ENCODE data around the gene PTPRG.

PTPRG gene

DNA sequence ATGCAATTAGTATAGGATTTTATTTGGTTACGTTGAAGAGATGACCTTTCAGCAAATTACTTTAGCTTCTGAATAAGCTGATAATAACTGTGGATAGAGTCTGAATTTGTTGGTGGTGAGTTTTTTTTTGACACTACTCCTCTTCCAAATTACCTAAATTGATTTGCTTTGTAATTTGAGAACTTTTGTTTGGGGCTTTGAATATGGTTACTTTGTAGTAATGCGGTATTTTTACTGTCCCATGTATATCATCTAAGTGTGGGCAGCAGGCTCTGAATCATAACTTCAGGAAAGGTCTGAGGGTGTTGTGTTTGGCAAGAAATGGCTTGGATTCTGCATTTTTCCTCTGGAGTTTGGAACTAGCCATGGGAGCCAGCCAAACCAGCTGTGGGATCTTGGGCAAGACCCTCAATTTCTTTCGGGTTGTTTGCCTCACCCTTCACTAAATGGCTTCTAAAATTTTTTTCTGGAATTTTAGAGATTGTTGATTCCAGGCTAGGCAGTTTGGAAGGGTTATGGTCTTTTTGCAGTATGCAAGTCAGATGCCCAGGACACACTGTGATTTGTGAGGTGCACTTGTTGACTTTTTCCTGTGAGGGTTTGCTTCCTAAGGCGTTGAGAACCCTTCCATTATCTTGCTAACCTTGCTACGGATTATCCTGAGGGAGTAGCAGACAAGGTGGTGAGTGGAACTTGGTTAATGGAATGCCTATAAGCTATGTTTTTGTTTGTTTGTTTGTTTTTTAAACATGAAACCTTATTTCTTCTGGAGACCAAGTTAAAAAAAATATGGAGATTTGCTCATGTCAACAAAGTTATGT is 10.4 kb downstream of the PTPRG start:
- no peaks in the 10 kb centered on the region for H3K36me3 Mint-ChIP-seq (ENCODE audit: low read depth)
- H3K27me3 Mint-ChIP-seq, result no peaks in the 10 kb centered on the region
- H3K9me3 Mint-ChIP-seq, result peaks cover 4% of the 10 kb centered on the region
- H3K4me1 Mint-ChIP-seq (ENCODE audit: low read depth), result no peaks in the 10 kb centered on the region
- H3K4me3 Mint-ChIP-seq, result no peak overlapping the region
- no peak overlapping the region for H3K27ac Mint-ChIP-seq

DNA sequence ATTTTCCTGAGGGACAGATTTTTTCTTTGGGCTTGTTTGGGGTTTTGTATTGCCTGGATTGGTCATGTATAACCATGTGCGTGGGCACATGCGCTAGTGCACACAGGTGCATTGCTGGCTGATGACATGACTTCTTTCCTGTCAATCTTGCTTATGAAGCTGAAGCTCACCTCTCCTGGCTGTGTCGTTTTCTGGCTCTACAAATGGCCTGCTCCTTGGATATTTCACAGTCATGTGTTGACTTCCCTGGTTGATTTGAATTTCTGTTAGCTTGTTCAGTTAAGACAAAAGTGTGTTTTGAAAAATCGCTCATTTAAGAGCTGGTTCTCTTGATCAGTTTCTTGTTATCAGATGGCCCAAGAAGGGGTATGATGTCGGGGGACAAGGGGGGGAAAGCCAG is 11.5 kb downstream of the PTPRG start:
- Mint-ChIP-seq H3K36me3 (ENCODE audit: low read depth) (no peaks in the 10 kb centered on the region), H3K4me3 (no peak overlapping the region), H3K27me3 (no peaks in the 10 kb centered on the region), H3K9me3 (peaks cover 4% of the 10 kb centered on the region), H3K27ac (no peak overlapping the region), H3K4me1 (ENCODE audit: low read depth) (no peaks in the 10 kb centered on the region)

DNA sequence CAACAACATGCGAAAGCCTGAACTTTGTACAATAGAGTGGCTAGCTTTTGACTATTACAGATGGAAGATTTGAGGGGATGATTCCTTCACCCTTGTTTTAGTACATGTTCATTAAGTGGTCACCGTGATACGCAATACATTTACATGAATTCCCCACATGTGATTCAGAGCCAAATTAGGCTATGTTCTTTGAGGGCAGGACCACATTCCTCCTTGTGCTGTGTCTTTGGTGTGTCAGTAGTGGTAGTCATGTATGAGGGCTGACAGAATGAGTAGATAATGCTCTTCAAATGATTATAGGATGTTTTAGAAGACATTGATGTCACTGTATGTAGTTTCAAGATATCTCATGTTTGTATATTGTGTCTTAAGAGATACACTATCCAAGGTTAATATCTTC is 12.1 kb downstream of the PTPRG start:
- H3K4me3 Mint-ChIP-seq, result no peak overlapping the region
- no peak overlapping the region for H3K27ac Mint-ChIP-seq
- peaks cover 4% of the 10 kb centered on the region for H3K9me3 Mint-ChIP-seq
- no peaks in the 10 kb centered on the region for H3K36me3 Mint-ChIP-seq (ENCODE audit: low read depth)
- H3K27me3 Mint-ChIP-seq, result no peaks in the 10 kb centered on the region
- H3K4me1 Mint-ChIP-seq (ENCODE audit: low read depth), result no peaks in the 10 kb centered on the region

DNA sequence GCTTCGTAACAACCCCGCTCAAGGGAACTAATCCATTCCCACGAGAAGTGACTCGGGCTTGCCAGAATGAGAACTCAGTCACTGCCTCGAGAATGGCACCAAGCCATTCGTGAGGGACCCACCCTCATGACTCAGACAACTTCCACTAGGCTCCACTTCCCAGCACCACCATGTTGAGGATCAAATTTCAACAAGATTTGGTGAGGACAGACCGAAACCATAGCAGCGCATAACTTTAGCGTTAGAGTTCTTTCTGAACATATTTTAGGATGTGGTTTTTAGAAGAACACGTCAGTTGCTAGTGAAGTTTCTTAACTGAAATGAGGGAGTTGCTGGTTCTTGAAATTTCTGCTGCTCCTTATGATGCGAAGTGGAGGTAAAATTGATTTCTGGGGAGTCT is 13.5 kb downstream of the PTPRG start:
- H3K4me1 Mint-ChIP-seq (ENCODE audit: low read depth), result no peaks in the 10 kb centered on the region

DNA sequence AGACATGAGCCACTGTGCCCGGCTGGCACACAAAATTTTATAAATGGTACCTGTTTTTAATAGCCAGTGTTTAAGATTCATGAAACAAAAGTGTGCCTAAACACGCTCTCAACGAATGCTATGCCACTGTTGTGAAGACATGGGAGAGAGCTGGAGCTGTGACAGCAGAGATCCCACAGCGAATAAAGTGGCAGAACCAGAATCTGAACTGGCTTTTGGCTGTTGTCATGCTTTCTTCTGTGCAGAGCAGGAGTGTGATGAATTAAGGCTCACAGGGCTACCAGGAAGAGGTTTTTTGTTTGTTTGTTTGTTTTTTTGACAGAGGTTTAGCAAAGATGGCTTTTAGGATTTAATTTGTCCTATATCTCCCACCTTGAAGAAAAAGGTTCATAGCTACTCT is 14.5 kb downstream of the PTPRG start:
- Mint-ChIP-seq H3K4me1 (ENCODE audit: low read depth) (no peaks in the 10 kb centered on the region), H3K27ac (no peak overlapping the region), H3K9me3 (peaks cover 4% of the 10 kb centered on the region), H3K36me3 (ENCODE audit: low read depth) (no peaks in the 10 kb centered on the region), H3K27me3 (no peaks in the 10 kb centered on the region), H3K4me3 (no peak overlapping the region)

More for the DNA sequence above, 13.5 kb downstream of the PTPRG start:
- no peaks in the 10 kb centered on the region for H3K36me3 Mint-ChIP-seq (ENCODE audit: low read depth)
- H3K4me3 Mint-ChIP-seq, result no peak overlapping the region
- peaks cover 4% of the 10 kb centered on the region for H3K9me3 Mint-ChIP-seq
- no peaks in the 10 kb centered on the region for H3K27me3 Mint-ChIP-seq
- no peak overlapping the region for H3K27ac Mint-ChIP-seq

DNA sequence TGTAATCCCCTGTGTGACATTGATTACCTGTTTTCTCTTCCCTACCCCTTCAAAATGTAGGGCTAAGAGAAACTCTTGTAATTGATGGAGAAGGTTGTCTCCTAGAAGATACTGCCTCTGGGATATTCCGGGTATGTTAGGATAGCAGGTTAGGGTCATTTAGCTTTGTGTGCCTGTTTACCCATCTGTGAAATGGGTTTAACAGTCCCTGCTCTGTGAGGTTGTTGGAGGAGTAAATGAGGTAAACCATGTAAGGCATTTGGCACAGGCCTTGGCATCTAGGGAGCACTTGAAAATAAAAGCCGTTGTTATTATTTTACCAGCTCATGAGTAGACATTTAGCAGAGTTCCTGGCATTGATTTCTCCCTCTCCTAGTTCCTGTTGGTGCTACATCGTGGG is 16.4 kb downstream of the PTPRG start:
- no peaks in the 10 kb centered on the region for H3K36me3 Mint-ChIP-seq (ENCODE audit: low read depth)
- H3K27me3 Mint-ChIP-seq, result no peaks in the 10 kb centered on the region
- no peak overlapping the region for H3K4me3 Mint-ChIP-seq
- peaks cover 3% of the 10 kb centered on the region for H3K9me3 Mint-ChIP-seq
- no peak overlapping the region for H3K27ac Mint-ChIP-seq
- no peaks in the 10 kb centered on the region for H3K4me1 Mint-ChIP-seq (ENCODE audit: low read depth)

DNA sequence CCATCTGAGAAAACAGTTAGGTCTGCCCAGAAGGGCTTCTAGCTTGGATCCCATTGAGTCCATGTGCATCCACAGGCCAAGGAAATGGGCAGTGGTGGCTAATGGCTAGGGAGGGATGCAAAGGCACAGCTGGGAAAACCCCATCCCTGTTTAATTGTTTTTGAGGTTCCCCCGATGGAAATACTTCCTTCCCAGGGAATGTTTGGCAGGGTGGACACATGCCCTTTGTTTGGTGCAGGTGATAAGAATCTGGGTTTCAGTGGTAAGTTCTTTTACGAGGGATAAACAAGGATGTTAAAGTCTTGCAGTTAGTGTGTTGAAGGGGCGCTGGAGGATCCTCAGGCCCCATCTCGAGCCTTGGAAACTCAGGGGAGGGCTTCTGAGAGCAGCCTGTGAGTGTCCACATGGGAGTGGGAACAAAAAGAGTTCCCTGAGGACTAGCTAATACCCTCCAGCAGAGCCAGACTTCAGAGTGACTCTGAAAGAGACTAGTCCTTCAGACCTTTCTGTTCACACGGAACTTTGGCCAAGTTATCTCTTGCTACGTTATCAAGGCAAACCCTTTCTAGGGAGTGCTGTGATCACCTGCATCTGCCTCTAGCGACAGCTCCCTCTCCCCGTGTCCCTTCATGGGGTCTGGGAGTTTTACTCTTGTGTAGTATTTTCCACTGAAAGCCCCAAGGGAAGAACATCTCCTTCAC is 17.4 kb downstream of the PTPRG start:
- no peak overlapping the region for H3K27ac Mint-ChIP-seq
- no peaks in the 10 kb centered on the region for H3K27me3 Mint-ChIP-seq
- H3K9me3 Mint-ChIP-seq, result no peaks in the 10 kb centered on the region
- H3K4me3 Mint-ChIP-seq, result no peak overlapping the region
- no peaks in the 10 kb centered on the region for H3K4me1 Mint-ChIP-seq (ENCODE audit: low read depth)
- no peaks in the 10 kb centered on the region for H3K36me3 Mint-ChIP-seq (ENCODE audit: low read depth)

DNA sequence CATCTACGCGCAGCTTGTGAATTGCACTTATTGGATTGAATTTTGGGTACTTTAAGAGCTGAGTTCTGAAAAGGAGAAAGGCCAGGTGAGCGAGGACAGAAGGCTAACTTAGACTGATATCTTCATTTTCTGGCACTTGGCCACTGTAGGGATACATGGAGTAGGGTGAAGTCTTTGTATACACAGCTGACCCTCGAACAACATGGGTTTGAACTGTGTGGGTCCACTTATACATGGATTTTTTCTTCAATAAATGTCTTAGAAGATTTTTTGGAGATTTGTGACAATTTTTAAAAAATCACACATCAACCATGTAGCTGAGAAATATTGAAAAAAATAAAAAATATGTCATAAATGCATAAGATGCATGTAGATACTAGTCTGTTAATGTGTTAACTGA is 18.3 kb downstream of the PTPRG start:
- Mint-ChIP-seq H3K4me1 (ENCODE audit: low read depth) (no peaks in the 10 kb centered on the region), H3K4me3 (no peak overlapping the region), H3K27ac (no peak overlapping the region), H3K27me3 (no peaks in the 10 kb centered on the region), H3K36me3 (ENCODE audit: low read depth) (no peaks in the 10 kb centered on the region), H3K9me3 (no peaks in the 10 kb centered on the region)

DNA sequence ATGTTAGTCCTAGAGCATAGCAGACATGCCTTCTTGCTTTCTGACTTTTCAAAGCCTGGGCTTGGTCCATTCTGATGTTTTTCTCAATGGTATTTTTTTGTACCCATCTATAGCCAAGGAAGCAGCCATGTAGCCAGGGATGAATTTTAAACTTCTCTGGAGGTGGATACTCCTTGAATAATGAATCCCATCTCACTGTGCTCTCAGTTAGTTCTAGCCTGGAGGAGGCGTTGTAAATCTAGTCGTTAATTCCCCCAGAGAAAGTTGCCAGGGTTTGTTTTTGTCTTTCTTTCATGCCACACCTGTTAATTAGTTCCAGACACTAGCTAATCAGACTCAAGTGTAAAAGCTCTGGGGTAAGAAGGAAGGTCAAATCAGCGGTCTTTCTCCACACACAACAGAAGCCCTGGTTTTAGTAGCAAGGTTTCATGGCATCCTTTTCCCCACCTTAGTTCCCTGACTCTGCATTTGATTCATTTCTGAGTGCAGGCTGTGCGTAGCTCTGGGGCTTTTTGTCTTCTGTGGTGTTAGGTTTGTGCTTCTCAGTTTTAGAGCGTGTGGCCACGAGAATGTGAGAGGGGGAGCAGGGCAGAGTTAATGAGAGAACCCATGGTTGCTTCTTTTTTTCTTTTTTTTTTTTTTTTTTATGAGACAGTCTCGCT is 19.7 kb downstream of the PTPRG start:
- H3K27ac Mint-ChIP-seq, result no peak overlapping the region
- no peaks in the 10 kb centered on the region for H3K4me1 Mint-ChIP-seq (ENCODE audit: low read depth)
- H3K36me3 Mint-ChIP-seq (ENCODE audit: low read depth), result no peaks in the 10 kb centered on the region
- no peak overlapping the region for H3K4me3 Mint-ChIP-seq
- H3K9me3 Mint-ChIP-seq, result no peaks in the 10 kb centered on the region
- H3K27me3 Mint-ChIP-seq, result no peaks in the 10 kb centered on the region

DNA sequence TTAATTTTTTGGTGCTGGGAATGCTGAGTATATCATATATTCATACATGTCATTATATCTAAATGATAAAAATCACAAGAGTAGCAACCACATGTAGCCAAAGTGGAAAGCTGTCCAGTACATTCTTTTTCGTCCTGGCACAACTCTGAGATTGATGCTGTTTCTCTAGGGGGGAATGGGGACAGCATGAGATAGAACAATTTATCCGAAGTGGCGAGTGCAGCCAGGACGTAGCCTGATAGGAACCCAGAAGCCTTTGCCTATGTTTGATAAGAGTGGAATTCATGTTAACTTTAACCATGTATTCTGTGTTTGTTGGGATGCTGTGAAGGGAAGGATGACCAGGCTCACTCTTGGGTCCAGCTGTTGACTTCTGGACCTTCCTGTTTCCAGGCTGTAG is 20.9 kb downstream of the PTPRG start:
- H3K9me3 Mint-ChIP-seq, result no peaks in the 10 kb centered on the region
- no peaks in the 10 kb centered on the region for H3K36me3 Mint-ChIP-seq (ENCODE audit: low read depth)
- H3K27me3 Mint-ChIP-seq, result no peaks in the 10 kb centered on the region
- no peaks in the 10 kb centered on the region for H3K4me1 Mint-ChIP-seq (ENCODE audit: low read depth)
- H3K4me3 Mint-ChIP-seq, result no peak overlapping the region
- no peak overlapping the region for H3K27ac Mint-ChIP-seq

DNA sequence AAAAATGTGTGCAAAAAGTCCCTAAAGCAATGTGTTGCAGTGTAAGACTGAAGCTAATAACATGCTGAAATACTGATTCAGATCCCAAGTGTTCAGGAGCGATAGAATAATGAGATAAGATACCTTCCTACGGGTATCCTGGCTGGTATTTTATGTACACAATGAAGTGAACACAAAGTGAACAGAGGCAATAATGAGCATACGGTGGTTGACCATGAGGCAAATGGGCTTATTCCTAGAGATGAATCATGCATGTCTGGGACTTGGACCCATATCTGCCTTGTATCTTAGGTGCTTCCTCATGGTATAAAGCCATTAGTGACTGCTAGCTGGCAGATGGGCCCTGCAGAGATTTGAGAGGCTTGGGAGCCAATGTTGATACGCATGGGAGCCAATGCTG is 21.5 kb downstream of the PTPRG start:
- H3K9me3 Mint-ChIP-seq, result no peaks in the 10 kb centered on the region
- H3K36me3 Mint-ChIP-seq (ENCODE audit: low read depth), result no peaks in the 10 kb centered on the region
- no peak overlapping the region for H3K4me3 Mint-ChIP-seq
- no peaks in the 10 kb centered on the region for H3K4me1 Mint-ChIP-seq (ENCODE audit: low read depth)
- H3K27ac Mint-ChIP-seq, result no peak overlapping the region
- no peaks in the 10 kb centered on the region for H3K27me3 Mint-ChIP-seq

DNA sequence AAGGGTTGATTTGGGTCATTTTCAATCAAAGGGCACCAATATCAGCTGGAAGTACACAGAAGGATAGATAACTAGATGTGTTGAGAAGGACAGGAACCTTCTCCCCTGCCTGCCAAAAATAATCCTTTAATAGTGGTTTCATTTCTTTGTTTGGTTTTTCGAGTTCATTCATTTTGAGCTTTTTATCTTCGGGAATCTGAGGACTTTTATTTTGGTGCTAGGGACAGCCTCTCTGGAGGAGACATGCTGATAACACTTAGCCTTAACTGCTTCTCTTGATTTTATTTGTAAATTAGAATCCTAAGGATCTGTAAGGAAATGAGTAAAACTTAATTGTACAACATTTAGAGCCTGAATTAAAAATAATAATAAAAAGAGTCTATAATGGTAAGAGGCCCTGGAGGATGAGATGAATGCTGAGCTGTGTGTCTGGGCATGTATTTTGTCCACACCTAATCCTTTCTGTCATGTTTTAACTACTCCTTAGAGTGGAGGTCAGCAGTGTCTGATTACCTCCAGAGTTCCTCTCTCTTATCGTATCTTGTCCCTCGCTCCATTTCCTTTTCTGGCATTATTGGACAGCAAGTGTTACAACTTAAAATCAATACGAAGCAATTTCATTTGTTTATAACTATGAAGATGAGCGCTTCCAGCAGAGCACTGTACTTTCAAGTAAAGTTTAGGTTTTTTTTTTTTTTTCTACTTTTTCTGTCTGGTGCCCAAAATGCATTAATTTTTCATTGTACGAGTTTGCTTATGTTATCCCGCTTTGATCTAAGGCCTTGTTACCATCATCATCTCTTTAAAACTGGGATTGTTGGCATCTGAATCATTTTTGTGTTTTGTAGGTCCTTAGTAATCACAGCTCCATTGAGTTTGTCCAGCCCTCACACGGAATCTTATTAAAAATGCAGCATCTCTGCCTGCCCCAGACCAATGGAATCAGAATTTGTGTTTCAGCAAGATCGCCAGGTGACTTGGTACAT is 22.8 kb downstream of the PTPRG start:
- Mint-ChIP-seq H3K36me3 (ENCODE audit: low read depth) (no peaks in the 10 kb centered on the region), H3K9me3 (no peaks in the 10 kb centered on the region), H3K4me3 (no peak overlapping the region), H3K4me1 (ENCODE audit: low read depth) (no peaks in the 10 kb centered on the region), H3K27me3 (no peaks in the 10 kb centered on the region), H3K27ac (no peak overlapping the region)

DNA sequence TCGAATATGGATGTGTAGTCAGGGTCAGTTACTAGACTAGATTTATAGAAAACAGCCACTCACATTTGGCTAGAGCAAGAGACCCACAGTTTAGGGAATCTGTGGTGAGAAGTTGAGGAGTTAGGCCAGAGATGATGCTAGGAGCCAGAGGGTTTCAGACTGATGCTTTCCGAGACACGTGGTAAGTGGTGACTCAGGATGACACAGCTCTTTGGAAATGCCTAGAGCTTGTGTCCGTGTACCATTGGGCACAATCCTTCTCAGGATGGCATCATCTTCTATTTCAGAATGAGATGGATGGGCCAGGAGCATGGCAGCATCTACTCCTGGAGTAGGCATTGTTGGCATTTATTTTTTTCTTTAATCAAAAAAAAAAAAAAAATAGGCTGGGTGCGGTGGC is 28.5 kb downstream of the PTPRG start:
- H3K4me1 Mint-ChIP-seq (ENCODE audit: low read depth), result no peaks in the 10 kb centered on the region
- H3K4me3 Mint-ChIP-seq, result no peak overlapping the region
- H3K9me3 Mint-ChIP-seq, result no peaks in the 10 kb centered on the region
- H3K27me3 Mint-ChIP-seq, result no peaks in the 10 kb centered on the region
- no peak overlapping the region for H3K27ac Mint-ChIP-seq
- H3K36me3 Mint-ChIP-seq (ENCODE audit: low read depth), result no peaks in the 10 kb centered on the region

DNA sequence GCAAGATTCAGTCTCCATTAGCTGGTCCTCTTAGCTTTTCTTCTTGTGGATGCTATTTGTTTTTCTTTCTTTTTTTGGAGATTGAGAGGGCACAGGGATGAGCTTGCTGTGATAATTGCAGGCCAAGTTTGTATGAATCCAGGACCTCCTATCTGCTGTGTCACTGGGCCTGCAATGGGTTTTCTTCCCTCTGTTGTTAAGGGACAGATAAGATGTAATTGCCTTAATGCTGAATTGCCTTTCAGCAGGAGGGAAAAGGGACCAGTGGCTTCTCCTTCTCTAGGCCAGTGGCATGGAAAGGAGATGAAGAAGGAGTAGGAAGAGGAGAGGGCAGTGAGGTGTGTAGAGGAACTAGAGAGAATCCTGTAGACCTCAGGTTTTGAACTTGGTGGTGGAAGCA is 29.9 kb downstream of the PTPRG start:
- Mint-ChIP-seq H3K27me3 (no peaks in the 10 kb centered on the region), H3K4me1 (ENCODE audit: low read depth) (no peaks in the 10 kb centered on the region)

More for the DNA sequence above, 29.9 kb downstream of the PTPRG start:
- H3K36me3 Mint-ChIP-seq (ENCODE audit: low read depth), result no peaks in the 10 kb centered on the region
- H3K4me3 Mint-ChIP-seq, result no peak overlapping the region
- no peaks in the 10 kb centered on the region for H3K9me3 Mint-ChIP-seq
- H3K27ac Mint-ChIP-seq, result no peak overlapping the region
